ENCODE measurements around the gene EXD3.
"Not testable (repeated sequence)": the region's sequence is repeated elsewhere in the genome, so short reads cannot be mapped to it uniquely, and the experiment has no call there.

Gene EXD3

DNA sequence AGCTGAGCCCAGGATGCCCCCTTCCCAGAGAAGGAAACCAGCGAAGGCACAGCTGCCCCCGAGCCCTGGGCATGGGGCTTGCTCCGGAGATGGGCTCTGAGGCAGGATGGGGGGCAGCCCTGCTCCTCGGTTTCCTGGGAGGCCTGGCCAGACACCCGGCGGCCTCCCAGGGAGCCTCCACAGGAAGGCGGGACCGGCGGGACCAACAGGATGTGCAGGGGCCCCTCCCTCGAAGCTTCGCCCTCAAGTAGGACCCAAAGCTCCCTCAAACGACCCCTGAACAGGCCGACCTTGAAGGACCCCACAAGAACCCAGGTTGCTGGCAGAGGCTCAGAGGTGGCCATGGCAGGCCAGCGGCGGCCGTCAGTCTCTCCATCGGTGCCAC is 11.7 kb downstream of the EXD3 start:
- no peak for DNase-seq (ENCODE audit: low spot score)

DNA sequence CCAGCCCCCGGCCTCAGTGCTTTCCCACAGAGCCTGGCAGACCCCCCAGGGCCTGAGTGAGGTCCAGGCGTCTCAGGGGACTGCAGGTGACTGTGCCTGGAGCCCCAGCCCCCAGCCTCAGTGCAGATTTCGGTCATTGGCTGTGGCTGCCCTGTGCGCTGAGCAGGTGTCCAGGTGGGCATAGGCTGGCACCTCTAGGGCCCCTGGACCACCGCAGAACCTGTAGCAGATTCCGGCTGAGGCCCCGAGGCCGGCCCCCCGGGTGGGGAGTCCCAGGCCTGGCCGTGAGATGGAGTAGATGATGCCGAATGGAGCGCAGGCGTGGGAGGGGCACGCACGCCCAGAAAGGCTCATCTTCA is 12.1 kb downstream of the EXD3 start:
- no peak for DNase-seq (ENCODE audit: low spot score)

DNA sequence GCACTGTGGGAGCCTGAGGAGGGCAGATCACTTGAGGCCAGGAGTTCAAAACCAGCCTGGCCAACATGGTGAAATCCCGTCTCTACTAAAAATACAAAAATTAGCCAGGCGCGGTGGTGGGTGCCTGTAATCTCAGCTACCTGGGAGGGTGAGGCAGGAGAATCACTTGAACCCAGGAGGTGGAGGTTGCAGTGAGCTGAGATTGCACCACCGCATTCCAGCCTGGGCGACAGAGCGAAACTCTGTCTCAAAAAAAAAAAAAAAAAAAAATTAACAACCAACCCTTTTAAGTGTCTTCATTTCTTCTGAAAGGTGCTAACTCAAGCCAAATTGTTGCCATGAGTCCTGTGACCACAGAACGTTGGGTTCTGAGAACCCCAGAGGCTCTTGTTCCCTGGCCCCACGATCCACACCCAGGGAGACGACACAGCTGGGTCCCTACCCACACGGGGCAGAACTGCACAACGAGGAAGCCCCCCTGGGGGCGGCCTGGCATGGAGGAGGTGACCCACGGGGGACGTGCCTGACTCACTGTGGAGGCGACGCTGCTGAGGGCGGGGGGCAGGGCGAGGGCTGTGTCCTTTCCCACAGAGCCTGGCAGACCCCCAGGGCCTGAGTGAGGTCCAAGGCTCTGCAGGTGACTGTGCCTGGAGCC is 12.6 kb downstream of the EXD3 start:
- DNase-seq (ENCODE audit: low spot score) = not testable (repeated sequence)

- no peak for DNase-seq (ENCODE audit: low spot score)
These were observed 13.4 kb downstream of the EXD3 start for GRCh38 chr9:137409515-137409914.

DNA sequence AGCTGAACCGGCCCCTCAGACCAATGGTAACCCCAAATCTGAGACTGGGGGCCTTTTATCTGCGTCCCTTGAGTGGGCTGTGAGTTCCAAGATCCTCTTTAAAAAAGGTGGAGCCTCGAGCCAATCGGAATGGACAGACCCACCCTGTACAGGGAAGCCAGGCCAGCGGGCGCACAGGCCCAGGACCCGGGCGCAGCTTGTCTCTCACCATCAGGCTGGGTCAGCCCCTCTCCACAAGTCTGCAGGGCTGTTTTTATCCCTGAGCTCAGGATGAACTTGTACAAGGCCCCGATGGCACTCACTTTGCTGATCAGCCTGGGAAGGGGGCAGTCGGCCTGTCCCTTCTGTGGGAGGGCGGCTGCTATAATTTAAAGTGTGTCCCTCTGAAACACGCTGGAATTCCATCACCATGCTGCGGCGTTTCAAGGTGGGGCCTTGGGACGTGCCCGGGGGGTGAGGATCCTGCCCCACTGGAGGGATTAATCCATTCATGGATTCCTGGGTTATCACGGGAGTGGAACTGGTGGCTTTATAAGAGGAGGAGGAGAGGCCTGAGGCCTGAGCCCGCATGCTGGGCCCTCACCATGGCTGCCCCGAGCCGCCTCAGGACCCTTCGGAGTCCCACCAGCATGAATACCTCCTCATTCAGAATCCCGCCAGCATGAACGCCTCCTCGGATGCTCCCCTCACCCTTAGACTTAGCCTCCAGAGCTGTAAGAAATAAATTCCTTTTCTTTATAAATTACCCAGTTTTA is 14.1 kb downstream of the EXD3 start:
- DNase-seq (ENCODE audit: low spot score) = no peak

GRCh38 chr9:137407590-137408300 is 15.2 kb downstream of the EXD3 start:
- DNase-seq (ENCODE audit: low spot score) = no peak

GRCh38 chr9:137406876-137407589 is 15.9 kb downstream of the EXD3 start:
- DNase-seq (ENCODE audit: low spot score) = peak; percentile 80

DNA sequence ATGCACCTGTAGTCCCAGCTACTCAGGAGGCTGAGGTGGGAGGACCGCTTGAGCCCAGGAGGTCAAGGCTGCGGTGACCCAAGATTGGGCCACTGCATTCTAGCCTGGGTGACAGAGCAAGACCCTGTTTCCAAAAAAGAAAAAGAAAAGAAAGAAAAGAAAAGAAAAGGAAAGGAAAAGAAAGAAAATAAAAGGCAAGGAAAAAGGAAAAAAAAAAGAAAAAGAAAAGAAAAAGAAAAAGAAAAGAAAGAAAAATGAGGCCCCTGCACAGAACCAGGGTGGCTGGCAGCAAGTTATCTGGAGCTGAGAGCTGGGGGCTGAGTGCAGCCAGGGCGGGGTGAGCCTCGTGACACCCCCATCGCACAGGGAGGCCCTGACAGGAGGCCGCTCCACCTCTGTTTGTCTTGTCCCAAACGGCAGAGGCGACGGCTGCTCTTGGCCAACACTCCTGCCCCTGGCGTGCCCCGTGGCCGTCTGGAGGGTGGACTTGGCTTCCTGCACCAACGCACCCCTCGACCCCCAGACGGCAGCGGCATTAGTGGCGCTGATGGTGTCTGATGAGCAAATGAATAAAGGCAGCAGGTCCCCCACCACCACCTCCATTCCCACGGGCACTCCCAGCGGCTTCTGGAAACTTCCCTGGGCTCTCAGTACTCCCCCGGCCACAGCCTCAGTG is 16.7 kb downstream of the EXD3 start:
- no peak for DNase-seq (ENCODE audit: low spot score)

DNA sequence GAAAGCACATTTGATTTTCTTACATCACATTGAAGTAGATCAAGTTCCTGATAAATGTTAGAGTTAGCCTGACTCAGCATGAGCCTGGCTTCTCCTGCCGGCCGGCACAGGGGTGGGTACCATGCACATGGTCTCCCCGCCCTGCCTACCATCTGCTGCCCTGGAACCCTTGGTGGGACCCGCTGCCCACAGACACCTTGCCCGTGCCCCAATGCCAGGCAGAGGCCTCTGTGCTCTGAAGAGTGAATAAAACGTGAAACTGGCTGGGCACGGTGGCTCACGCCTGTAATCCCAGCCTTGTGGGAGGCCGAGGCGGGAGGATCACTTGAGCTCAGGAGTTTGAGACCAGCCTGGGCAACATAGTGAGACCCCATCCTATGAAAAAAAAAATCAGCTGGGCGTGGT is 17.3 kb downstream of the EXD3 start:
- DNase-seq (ENCODE audit: low spot score) = no peak

GRCh38 chr9:137404961-137405567 is 17.9 kb downstream of the EXD3 start:
- no peak for DNase-seq (ENCODE audit: low spot score)

DNA sequence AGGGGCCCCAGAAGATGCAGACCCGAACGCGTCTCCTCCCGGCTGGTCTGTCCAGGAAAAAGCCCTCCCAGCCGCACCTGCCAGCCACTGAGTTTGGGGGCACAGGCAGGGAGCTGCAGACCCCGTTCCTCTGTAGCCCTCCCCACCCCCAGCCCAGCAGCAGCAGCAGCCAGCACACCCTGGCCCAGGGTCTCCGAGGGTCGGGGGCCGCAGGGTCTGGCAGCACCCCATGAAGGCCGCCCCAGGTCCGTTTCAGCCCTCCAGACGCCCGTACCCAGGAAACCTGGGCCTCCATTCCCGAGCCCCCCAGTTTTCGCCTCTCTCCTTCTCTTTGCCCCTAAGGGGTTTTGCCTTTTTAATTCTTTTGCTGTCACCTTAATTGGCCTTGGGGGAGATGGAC is 19.7 kb downstream of the EXD3 start:
- no peak for DNase-seq (ENCODE audit: low spot score)

DNA sequence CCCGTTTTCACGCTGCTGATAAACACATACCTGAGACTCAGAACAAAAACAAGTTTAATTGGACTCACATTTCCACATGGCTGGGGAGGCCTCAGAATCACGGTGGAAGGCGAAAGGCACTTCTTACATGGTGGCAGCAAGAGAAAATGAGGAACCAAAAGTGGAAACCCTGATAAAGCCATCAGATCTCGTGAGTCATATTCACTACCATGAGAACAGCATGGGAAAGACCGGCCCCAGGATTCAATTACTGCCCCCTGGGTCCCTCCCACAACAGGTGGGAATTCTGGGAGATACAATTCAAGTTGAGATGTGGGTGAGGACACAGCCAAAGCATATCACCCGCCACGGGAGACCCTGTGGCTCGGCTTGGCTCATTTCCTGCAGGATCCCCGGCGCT is 20.2 kb downstream of the EXD3 start:
- DNase-seq (ENCODE audit: low spot score) = no peak

DNA sequence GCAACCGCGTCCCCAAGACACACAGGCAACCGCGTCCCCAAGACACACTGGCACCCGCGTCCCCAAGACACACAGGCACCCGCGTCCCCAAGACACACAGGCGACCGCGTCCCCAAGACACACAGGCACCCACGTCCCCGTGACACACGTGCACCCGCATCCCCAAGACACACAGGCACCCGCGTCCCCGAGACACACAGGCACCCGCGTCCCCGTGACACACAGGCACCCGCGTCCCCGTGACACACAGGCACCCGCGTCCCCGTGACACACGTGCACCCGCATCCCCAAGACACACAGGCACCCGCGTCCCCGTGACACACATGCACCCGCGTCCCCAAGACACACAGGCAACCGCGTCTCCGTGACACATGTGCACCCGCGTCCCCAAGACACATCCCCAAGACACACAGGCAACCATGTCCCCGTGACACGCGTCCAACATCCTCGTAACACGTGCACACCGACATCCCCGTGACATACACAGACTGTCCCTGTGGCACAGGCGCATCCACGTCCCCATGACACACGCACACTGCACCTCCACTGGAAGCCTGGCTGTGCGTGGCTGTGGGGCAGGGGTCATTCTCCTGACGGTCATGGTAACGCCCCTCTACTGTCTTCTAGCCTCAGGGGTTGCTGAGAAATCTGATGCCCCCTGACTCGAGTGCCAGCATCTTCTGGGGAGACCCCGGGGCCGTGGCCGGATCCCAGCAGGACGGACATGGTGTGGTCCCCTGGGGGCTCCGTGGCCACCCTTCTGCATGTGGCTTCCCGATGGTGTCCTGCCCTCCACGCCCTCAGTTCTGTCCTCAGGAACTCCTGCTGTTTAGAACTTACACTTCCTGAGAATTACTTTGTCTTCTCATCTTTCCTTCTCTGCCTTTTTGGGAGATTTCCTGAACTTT is 24.1 kb downstream of the EXD3 start:
- no peak for DNase-seq (ENCODE audit: low spot score)

- no peak for DNase-seq (ENCODE audit: low spot score)
These were observed 25.1 kb downstream of the EXD3 start for GRCh38 chr9:137397675-137398423.

- DNase-seq (ENCODE audit: low spot score) = no peak
These were observed 26.2 kb downstream of the EXD3 start for GRCh38 chr9:137396634-137397367.

GRCh38 chr9:137396227-137396626 is 26.7 kb downstream of the EXD3 start:
- no peak for DNase-seq (ENCODE audit: low spot score)

DNA sequence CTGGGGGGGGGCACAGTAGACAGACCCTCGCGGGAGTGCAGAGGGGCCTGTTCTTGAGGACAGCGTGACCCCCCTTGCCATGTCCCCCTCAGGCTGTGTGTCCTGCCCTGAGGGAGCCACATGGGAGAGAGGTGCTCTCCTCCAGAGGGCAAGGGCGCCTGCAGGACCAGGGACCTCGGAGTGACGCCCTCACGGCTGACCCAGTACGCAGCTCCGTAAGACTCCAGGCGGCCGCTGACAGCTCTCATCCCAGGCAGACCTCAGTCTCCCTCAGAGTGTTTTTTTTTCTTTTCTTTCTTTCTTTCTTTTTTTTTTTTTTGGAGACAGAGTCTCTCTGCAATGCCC is 27.3 kb downstream of the EXD3 start:
- no peak for DNase-seq (ENCODE audit: low spot score)

GRCh38 chr9:137394866-137395665 is 27.9 kb downstream of the EXD3 start:
- DNase-seq (ENCODE audit: low spot score) = no peak

All from AG08395 (cell line).